SU-DHL-6 (cell line): ENCODE measurements around the gene VAMP4.

Experiments used
- H2AFZ ChIP-seq: fragments of 200-600 bp; sonication (generic); 2 replicates; pipeline ENCODE4 v1.6.1; 2014; ENCODE audit warnings: low read depth, mild to moderate bottlenecking, moderate library complexity, mixed read lengths, antibody characterized with exemption, low read length; ENCODE audit not compliant: severe bottlenecking
- H3F3A ChIP-seq: fragments of 200-600 bp; shearing (Covaris generic); 2 replicates; pipeline ENCODE4 v1.6.0; 2016; ENCODE audit warnings: antibody characterized with exemption, mild to moderate bottlenecking; ENCODE audit not compliant: insufficient read depth
- H3K27ac ChIP-seq: fragments of 200-600 bp; sonication (generic); 2 replicates; pipeline ENCODE4 v1.5.1; 2016; ENCODE audit warnings: low read depth, mild to moderate bottlenecking, low read length, moderate library complexity, mixed read lengths
- H3K27me3 ChIP-seq: fragments of 200-600 bp; sonication (generic), shearing (Covaris generic); 2 replicates; pipeline ENCODE4 v1.6.0; 2014; ENCODE audit warnings: mild to moderate bottlenecking, low read length
- H3K36me3 ChIP-seq: fragments of 200-600 bp; sonication (generic); 2 replicates; pipeline ENCODE4 v1.6.1; 2014; ENCODE audit warnings: mild to moderate bottlenecking, low read length, mixed read lengths
- H3K4me2 ChIP-seq: fragments of 300-600, 200-600 bp; shearing (Covaris generic), sonication (generic); 2 replicates; pipeline ENCODE4 v1.6.0; 2014; ENCODE audit warnings: low read length, low read depth, mild to moderate bottlenecking; ENCODE audit not compliant: poor library complexity, severe bottlenecking
- H3K4me3 ChIP-seq: fragments of 200-600 bp; sonication (generic); 2 replicates; pipeline ENCODE4 v1.5.1; 2014; ENCODE audit warnings: antibody characterized with exemption, low read length, mild to moderate bottlenecking, mixed read lengths; ENCODE audit not compliant: insufficient read depth, poor library complexity, severe bottlenecking
- H3K79me2 ChIP-seq: fragments of 200-600 bp; sonication (generic); 2 replicates; pipeline ENCODE4 v1.6.1; 2014; ENCODE audit warnings: mild to moderate bottlenecking, low read length, moderate library complexity; ENCODE audit not compliant: insufficient read depth
- H3K9ac ChIP-seq: fragments of 200-600 bp; sonication (generic); 2 replicates; pipeline ENCODE4 v1.7.0; 2014; ENCODE audit warnings: mild to moderate bottlenecking, low read length
- H3K9me2 ChIP-seq: fragments of 200-600 bp; sonication (generic); replicated peaks from 2 replicates; pipeline ENCODE4 v1.6.1; 2014; ENCODE audit warnings: low read length; ENCODE audit not compliant: insufficient read depth
- H3K9me3 ChIP-seq: fragments of 200-600 bp; sonication (generic); 2 replicates; pipeline ENCODE4 v1.6.1; 2014; ENCODE audit warnings: low read length, mixed read lengths; ENCODE audit not compliant: insufficient read depth
- H4K20me1 ChIP-seq: fragments of 200-600 bp; sonication (generic); 2 replicates; pipeline ENCODE4 v1.6.1; 2014; ENCODE audit warnings: low read depth, mild to moderate bottlenecking, antibody characterized with exemption, low read length, moderate library complexity, mixed read lengths
- CTCF ChIP-seq: fragments of 200-600 bp; sonication (generic); IDR thresholded peaks from one replicate; pipeline ENCODE4 v1.5.1; 2017; ENCODE audit warnings: antibody characterized with exemption, mild to moderate bottlenecking, low read length, moderate library complexity; ENCODE audit not compliant: insufficient read depth, poor library complexity, severe bottlenecking
- EZH2phosphoT487 ChIP-seq: fragments of 200-600 bp; sonication (generic), shearing (Covaris generic); conservative IDR thresholded peaks from 2 replicates; pipeline ENCODE4 v1.6.1; 2018; ENCODE audit warnings: mild to moderate bottlenecking, antibody characterized with exemption, low read length, moderate library complexity, mixed read lengths

Gene VAMP4

DNA sequence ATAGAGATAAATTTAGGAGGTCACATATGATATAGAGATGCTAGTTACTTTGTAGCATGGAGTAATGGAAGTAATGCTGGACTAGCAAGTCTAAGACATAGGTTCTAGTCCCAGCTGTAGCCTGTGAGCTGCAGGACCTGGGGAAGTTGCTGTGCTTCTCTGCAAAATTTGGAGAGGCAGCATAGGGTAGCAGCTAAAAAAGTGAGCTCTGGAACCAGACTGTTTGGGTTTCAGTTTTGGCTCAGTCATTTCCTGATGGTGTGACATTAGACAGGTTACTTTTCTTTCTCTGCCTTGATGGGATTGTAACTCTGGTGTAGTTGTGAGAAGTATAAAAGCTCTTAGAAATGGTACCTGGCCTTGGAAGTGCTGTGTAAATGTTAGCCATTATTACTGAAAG lies 42.9 kb upstream of the VAMP4 start:
- Histone ChIP-seq H3K4me2 (peak overlapping the region; percentile 21), H3K4me3 (no peak overlapping the region), H3K27me3 (no peaks in the 10 kb centered on the region), H3K36me3 (peaks cover 8% of the 10 kb centered on the region; the same call in 1 of the 2 replicates), H3F3A (peaks cover 5% of the 10 kb centered on the region), H4K20me1 (no peaks in the 10 kb centered on the region), H3K79me2 (peaks cover 42% of the 10 kb centered on the region), H3K27ac (no peak overlapping the region), H3K9ac (no peak overlapping the region), H3K9me2 (no peaks in the 10 kb centered on the region), H2AFZ (no peak overlapping the region), H3K9me3 (no peaks in the 10 kb centered on the region)
- TF ChIP-seq EZH2phosphoT487, result no peak
- no peak for TF ChIP-seq CTCF

- H3K27me3 ChIP-seq, result no peaks in the 10 kb centered on the region
- no peak overlapping the region for H3K4me3 ChIP-seq
- peaks cover 5% of the 10 kb centered on the region for H3F3A ChIP-seq
- peaks cover 7% of the 10 kb centered on the region; the same call in 1 of the 2 replicates for H3K36me3 ChIP-seq
- no peaks in the 10 kb centered on the region for H4K20me1 ChIP-seq
- TF ChIP-seq EZH2phosphoT487 (no peak), CTCF (no peak)
- H3K9me2 ChIP-seq, result no peaks in the 10 kb centered on the region
- peaks cover 42% of the 10 kb centered on the region for H3K79me2 ChIP-seq
- no peak overlapping the region for H3K4me2 ChIP-seq
- H3K27ac ChIP-seq, result no peak overlapping the region
- H3K9me3 ChIP-seq, result no peaks in the 10 kb centered on the region
- H3K9ac ChIP-seq, result no peak overlapping the region
- no peak overlapping the region for H2AFZ ChIP-seq
These were observed 42.1 kb upstream of the VAMP4 start for GRCh38 chr1:171783816-171784530.

- H3K9me2 ChIP-seq, result no peaks in the 10 kb centered on the region
- peak within 1 kb of the TSS; percentile 88 for H3K4me3 ChIP-seq
- peak within 1 kb of the TSS; percentile 82 for H3K9ac ChIP-seq
- H3F3A ChIP-seq, result peaks cover 5% of the 10 kb centered on the region
- peaks cover 42% of the 10 kb centered on the region for H3K79me2 ChIP-seq
- H4K20me1 ChIP-seq, result no peaks in the 10 kb centered on the region
- H3K36me3 ChIP-seq, result peaks cover under 1% of the 10 kb centered on the region; the same call in 1 of the 2 replicates
- peak within 1 kb of the TSS; percentile 88 for H3K27ac ChIP-seq
- no peaks in the 10 kb centered on the region for H3K9me3 ChIP-seq
- no peak for TF ChIP-seq EZH2phosphoT487
- TF ChIP-seq CTCF, result no peak
- H3K27me3 ChIP-seq, result no peaks in the 10 kb centered on the region
- peak within 1 kb of the TSS; percentile 93 for H2AFZ ChIP-seq
- H3K4me2 ChIP-seq, result peak within 1 kb of the TSS; percentile 90
These were observed 39.5 kb upstream of the VAMP4 start, which contains the start of gene METTL13 for GRCh38 chr1:171781176-171781875. METTL13 (plus strand) TSS chr1:171781660; CDS start chr1:171781968, 308 bp downstream.
